SK-N-DZ (cell line): Measurements from ENCODE around the gene ZSWIM5.
"Not testable (repeated sequence)": the region's sequence is repeated elsewhere in the genome, so short reads cannot be mapped to it uniquely, and the experiment has no call there.

Source experiments
- DNase-seq: peaks from one replicate; pipeline ENCODE4 v3.0.0-alpha.2; 2015; ENCODE audit warnings: low spot score

Gene ZSWIM5

GRCh38 chr1:45097079-45097478 is 109.3 kb downstream of the ZSWIM5 start:
- DNase-seq, result no peak

- no peak for DNase-seq
Observed at GRCh38 chr1:45095450-45095849, 111.0 kb downstream of the ZSWIM5 start.

GRCh38 chr1:45094371-45094770 is 112.0 kb downstream of the ZSWIM5 start:
- not testable (repeated sequence) for DNase-seq

- no peak for DNase-seq
Observed at GRCh38 chr1:45093334-45093733, 113.1 kb downstream of the ZSWIM5 start.

GRCh38 chr1:45089711-45090110 is 116.7 kb downstream of the ZSWIM5 start:
- DNase-seq, result no peak

- no peak for DNase-seq
Observed at GRCh38 chr1:45084562-45084961, 121.8 kb downstream of the ZSWIM5 start.

- no peak for DNase-seq
Observed at GRCh38 chr1:45079533-45079932, 126.9 kb downstream of the ZSWIM5 start.

- DNase-seq, result not testable (repeated sequence)
Observed at GRCh38 chr1:45076959-45077358, 129.4 kb downstream of the ZSWIM5 start.

- DNase-seq, result no peak
Observed at GRCh38 chr1:45071567-45071966, 134.8 kb downstream of the ZSWIM5 start.

GRCh38 chr1:45067806-45068205 is 138.6 kb downstream of the ZSWIM5 start:
- no peak for DNase-seq

- no peak for DNase-seq
Observed at GRCh38 chr1:45065083-45065482, 141.3 kb downstream of the ZSWIM5 start.

- not testable (repeated sequence) for DNase-seq
Observed at GRCh38 chr1:45062463-45062862, 143.9 kb downstream of the ZSWIM5 start.

- DNase-seq, result no peak
Observed at GRCh38 chr1:45059829-45060228, 146.6 kb downstream of the ZSWIM5 start.

GRCh38 chr1:45057542-45057941 is 148.9 kb downstream of the ZSWIM5 start:
- DNase-seq, result no peak

GRCh38 chr1:45051005-45051772 is 155.2 kb downstream of the ZSWIM5 start:
- no peak for DNase-seq

GRCh38 chr1:45047032-45047431 is 159.4 kb downstream of the ZSWIM5 start:
- DNase-seq, result no peak

GRCh38 chr1:45044916-45045315 is 161.5 kb downstream of the ZSWIM5 start:
- no peak for DNase-seq

GRCh38 chr1:45043094-45043493 is 163.3 kb downstream of the ZSWIM5 start:
- no peak for DNase-seq

- DNase-seq, result no peak
Observed at GRCh38 chr1:45040297-45040696, 166.1 kb downstream of the ZSWIM5 start.

GRCh38 chr1:45038661-45039364 is 167.6 kb downstream of the ZSWIM5 start:
- no peak for DNase-seq

- DNase-seq, result no peak
Observed at GRCh38 chr1:45038240-45038639, 168.2 kb downstream of the ZSWIM5 start.

- DNase-seq, result no peak
Observed at GRCh38 chr1:45037456-45037855, 168.9 kb downstream of the ZSWIM5 start.
